IMR-90 (cell line): Measurements from ENCODE around the gene PHACTR3. TPM values are rescaled to one million over a fixed set of nuclear protein-coding genes. Genes with fewer than 3 reads are reported as not detected.

Experiments
- ATAC-seq: fragments of 200-7000 bp; cut with Tn5 transposase; 2 replicates; pipeline ENCODE4 v1.9.1; 2020; ENCODE audit warnings: low read depth, mild to moderate bottlenecking, moderate library complexity
- BruUV-seq: library from RNA; stranded (reverse); fragments of 400-500 nt; replicated peaks from 2 replicates; lab custom pipeline; 2021; lab: Mats Ljungman, UMichigan
- CTCF ChIA-PET: fragments of 300-600 bp; formaldehyde crosslinking; extraction: SDS; loops from one replicate; lab custom pipeline; 2021; ENCODE audit warnings: antibody characterized with exemption; lab: Yijun Ruan, JAX
- POLR2A ChIA-PET: fragments of 300-600 bp; sonication (Branson Sonifier 250); formaldehyde crosslinking; loops from one replicate; lab custom pipeline; 2022; ENCODE audit warnings: antibody characterized with exemption; ENCODE audit not compliant: unreplicated experiment; lab: Charles Lee
- DNase-seq: peaks from one replicate; pipeline ENCODE4 v3.0.0; 2013
- H2AFZ ChIP-seq: replicated peaks from 2 replicates; pipeline ENCODE3; 2013; ENCODE audit warnings: low read length, mild to moderate bottlenecking; ENCODE audit not compliant: poor library complexity
- H2AK5ac ChIP-seq: 2 replicates; pipeline ENCODE4 v1.6.1; 2013; ENCODE audit warnings: low read depth, low read length, inconsistent platforms
- H2AK9ac ChIP-seq: replicated peaks from 2 replicates; pipeline ENCODE3; 2013; ENCODE audit warnings: mild to moderate bottlenecking, low read depth, low read length, moderate library complexity; ENCODE audit not compliant: poor library complexity
- H2BK120ac ChIP-seq: 2 replicates; pipeline ENCODE4 v1.6.1; 2013; ENCODE audit warnings: low read depth, low read length, inconsistent platforms
- H2BK15ac ChIP-seq: 3 replicates; pipeline ENCODE4 v1.6.1; 2013; ENCODE audit warnings: low read depth, low read length, inconsistent platforms
- H2BK20ac ChIP-seq: 2 replicates; pipeline ENCODE4 v1.6.1; 2013; ENCODE audit warnings: low read depth, mild to moderate bottlenecking, inconsistent platforms, low read length, moderate library complexity
- H2BK5ac ChIP-seq: 2 replicates; pipeline ENCODE4 v1.6.1; 2013; ENCODE audit warnings: mild to moderate bottlenecking, low read depth, low read length, inconsistent platforms; ENCODE audit not compliant: poor library complexity, severe bottlenecking
- H3K14ac ChIP-seq: replicated peaks from 2 replicates; pipeline ENCODE4 v1.6.1; 2013; ENCODE audit warnings: low read depth, low read length, inconsistent platforms
- H3K18ac ChIP-seq: 2 replicates; pipeline ENCODE4 v1.6.1; 2013; ENCODE audit warnings: low read depth, low read length, control low read depth
- H3K23ac ChIP-seq: 2 replicates; pipeline ENCODE4 v1.6.1; 2013; ENCODE audit warnings: low read depth, low read length, inconsistent platforms
- H3K27ac ChIP-seq: 2 replicates; pipeline ENCODE4 v1.5.1; 2013; ENCODE audit warnings: mild to moderate bottlenecking, control low read depth, low read length; ENCODE audit not compliant: insufficient read depth
- H3K27me3 ChIP-seq: 2 replicates; pipeline ENCODE4 v1.6.1; 2013; ENCODE audit warnings: low read length; ENCODE audit not compliant: control insufficient read depth, insufficient read depth
- H3K36me3 ChIP-seq: 2 replicates; pipeline ENCODE4 v1.6.1; 2013; ENCODE audit warnings: low read length, mixed read lengths; ENCODE audit not compliant: control insufficient read depth, insufficient read depth
- H3K4ac ChIP-seq: 2 replicates; pipeline ENCODE4 v1.6.1; 2013; ENCODE audit warnings: low read depth, low read length, inconsistent platforms
- H3K4me1 ChIP-seq: 2 replicates; pipeline ENCODE4 v1.6.1; 2013; ENCODE audit warnings: low read length, mixed read lengths; ENCODE audit not compliant: control insufficient read depth, insufficient read depth
- H3K4me2 ChIP-seq: 2 replicates; pipeline ENCODE4 v1.6.1; 2013; ENCODE audit warnings: low read depth, mild to moderate bottlenecking, control low read depth, low read length, moderate library complexity
- H3K4me3 ChIP-seq: 2 replicates; pipeline ENCODE4 v1.5.1; 2013; ENCODE audit warnings: low read depth, mild to moderate bottlenecking, control low read depth, low read length, moderate library complexity; ENCODE audit not compliant: insufficient read depth
- H3K56ac ChIP-seq: 2 replicates; pipeline ENCODE4 v1.6.1; 2013; ENCODE audit warnings: low read length, inconsistent platforms; ENCODE audit not compliant: insufficient read depth; ENCODE audit errors: extremely low read depth
- H3K79me1 ChIP-seq, 2 experiments: 2 replicates each; pipeline ENCODE4 v1.6.1; 2013; ENCODE audit warnings: low read length in 2 of 2, inconsistent platforms in 1 of 2, low read depth in 1 of 2
- H3K9ac ChIP-seq: 2 replicates; pipeline ENCODE4 v1.6.1; 2013; ENCODE audit warnings: low read depth, low read length, control low read depth
- H3K9me1 ChIP-seq: 2 replicates; pipeline ENCODE4 v1.6.1; 2013; ENCODE audit warnings: low read length, inconsistent platforms; ENCODE audit not compliant: insufficient read depth
- H3K9me3 ChIP-seq: 2 replicates; pipeline ENCODE4 v1.6.1; 2013; ENCODE audit warnings: low read length; ENCODE audit not compliant: control insufficient read depth, insufficient read depth
- H4K20me1 ChIP-seq: 2 replicates; pipeline ENCODE4 v1.6.1; 2013; ENCODE audit warnings: low read length, inconsistent platforms; ENCODE audit not compliant: insufficient read depth
- H4K5ac ChIP-seq: 2 replicates; pipeline ENCODE4 v1.6.1; 2013; ENCODE audit warnings: mild to moderate bottlenecking, low read depth, low read length, control low read depth
- H4K8ac ChIP-seq, 2 experiments: 2 replicates each; pipeline ENCODE4 v1.6.1; 2013; ENCODE audit warnings: low read depth in 2 of 2, low read length in 2 of 2, control low read depth in 1 of 2, inconsistent platforms in 1 of 2
- H4K91ac ChIP-seq: 2 replicates; pipeline ENCODE4 v1.6.1; 2013; ENCODE audit warnings: low read depth, low read length, inconsistent platforms; ENCODE audit not compliant: insufficient read depth
- BHLHE40 ChIP-seq: fragments of 150-350 bp; IDR thresholded peaks from 2 replicates; pipeline ENCODE4 v1.6.1; 2016; ENCODE audit warnings: mild to moderate bottlenecking, low read depth, low read length
- FOS ChIP-seq: fragments of 150-350 bp; IDR thresholded peaks from 2 replicates; pipeline ENCODE4 v1.6.1; 2016; ENCODE audit warnings: low read depth, low read length
- NFE2L2 ChIP-seq: fragments of 150-350 bp; IDR thresholded peaks from 2 replicates; pipeline ENCODE4 v1.6.1; 2016; ENCODE audit warnings: low read depth, mild to moderate bottlenecking, low read length
- POLR2A ChIP-seq: IDR thresholded peaks from 2 replicates; pipeline ENCODE4 v1.6.1; 2012; ENCODE audit warnings: mild to moderate bottlenecking, low read depth, low read length
- RAD21 ChIP-seq: IDR thresholded peaks from 2 replicates; pipeline ENCODE4 v1.6.1; 2012; ENCODE audit warnings: low read length, improper control_type of control experiment
- RCOR1 ChIP-seq: IDR thresholded peaks from 2 replicates; pipeline ENCODE4 v1.6.1; 2012; ENCODE audit warnings: mild to moderate bottlenecking, low read length, improper control_type of control experiment; ENCODE audit not compliant: insufficient replicate concordance
- WGBS, 2 experiments: methylation state at CpG; one replicate each; pipeline versions ENCODE4 v1.1.5 to v1.1.7; 2013; ENCODE audit warnings: missing lambda C conversion rate in 2 of 2; ENCODE audit not compliant: insufficient read length in 1 of 2; ENCODE audit errors: extremely low coverage in 2 of 2; 5-methylcytosine and 5-hydroxymethylcytosine counted together
- dilution Hi-C: fragments of 300-500 bp; cut with HindIII; formaldehyde crosslinking; loops from one replicate; pipeline ENCODE4 v1.14.3; 2018; ENCODE audit warnings: low sequenced_read_pairs; ENCODE audit not compliant: unreplicated experiment
- in situ Hi-C: fragments of 300-500 bp; cut with MboI; formaldehyde crosslinking; loops from 3 replicates; pipeline ENCODE4 v1.14.3; 2019; ENCODE audit warnings: low sequenced_read_pairs, inconsistent platforms, mixed read lengths
- intact Hi-C: fragments of 100-400 bp; cut with micrococcal nuclease; formaldehyde crosslinking; loops from 2 replicates; pipeline ENCODE4 v1.10.0; 2022
- polyA plus RNA-seq, 3 experiments: library from polyadenylated mRNA; depleted of rRNA; stranded (reverse); fragments of >200 nt; gene quantifications; 2 replicates each; pipeline ENCODE4 v1.2.3, GENCODE V29; 2012; ENCODE audit warnings: low replicate concordance in 1 of 3
- total RNA-seq: library from RNA; depleted of rRNA; stranded (reverse); fragments of >200 nt; gene quantifications from 2 replicates; pipeline ENCODE4 v1.2.3, GENCODE V29; 2012

The PHACTR3 gene
- total and polyA plus RNA-seq, 2 of the 4 experiments (the other 2 are of a cell fraction): not detected

GRCh38 chr20:59693587-59693986 lies 89.2 kb downstream of the PHACTR3 start:
- no peak overlapping the region for H3K56ac ChIP-seq
- H3K23ac ChIP-seq: no peak overlapping the region
- intact Hi-C loops (no loop called here), dilution Hi-C loops (no loop called here), in situ Hi-C loops (no loop called here)
- H3K79me1 ChIP-seq: no peaks in the 10 kb centered on the region
- H2AFZ ChIP-seq: no peak overlapping the region
- no peak overlapping the region for H4K91ac ChIP-seq
- no TSS peak for BruUV-seq
- no peak overlapping the region for H4K5ac ChIP-seq
- no peaks in the 10 kb centered on the region for H3K4me1 ChIP-seq
- no peak overlapping the region for H3K4ac ChIP-seq
- H2AK9ac ChIP-seq: no peak overlapping the region
- H3K9ac ChIP-seq: no peak overlapping the region
- H2BK5ac ChIP-seq: no peak overlapping the region
- ATAC-seq (no peak), DNase-seq (no peak)
- H4K20me1 ChIP-seq: no peaks in the 10 kb centered on the region
- no peak overlapping the region for H2BK20ac ChIP-seq
- peaks cover 27% of the 10 kb centered on the region for H3K9me3 ChIP-seq
- no peak overlapping the region for H3K4me2 ChIP-seq
- whole genome bisulfite sequencing, 2 experiments: 41% methylated on average over 3 of the region's 4 CpGs; no CpG with 5 or more reads in 1 of the 2 experiments
- no peak overlapping the region for H3K27ac ChIP-seq
- ChIA-PET CTCF (no interaction called here), POLR2A (no interaction called here)
- no peak overlapping the region for H2BK15ac ChIP-seq
- no peaks in the 10 kb centered on the region for H3K27me3 ChIP-seq
- H3K18ac ChIP-seq: no peak overlapping the region
- H3K36me3 ChIP-seq: no peaks in the 10 kb centered on the region
- no peak overlapping the region for H2BK120ac ChIP-seq
- H3K14ac ChIP-seq: no peak overlapping the region
- TF ChIP-seq FOS (no peak), BHLHE40 (no peak), RCOR1 (no peak), RAD21 (no peak), NFE2L2 (no peak), POLR2A (no peak)
- H4K8ac ChIP-seq: no peak overlapping the region
- no peak overlapping the region for H3K4me3 ChIP-seq
- no peaks in the 10 kb centered on the region for H3K9me1 ChIP-seq
- no peak overlapping the region for H2AK5ac ChIP-seq
